Measurements from ENCODE around the gene FMNL2.

Gene FMNL2

GRCh38 chr2:152674334-152674733 lies 339.4 kb downstream of the FMNL2 start:
- DNase-seq = no peak

GRCh38 chr2:152676461-152676860 lies 341.5 kb downstream of the FMNL2 start:
- DNase-seq = no peak

GRCh38 chr2:152678808-152679207 lies 343.8 kb downstream of the FMNL2 start:
- no peak for DNase-seq

- DNase-seq = no peak
Measured at GRCh38 chr2:152682663-152683062, 347.7 kb downstream of the FMNL2 start.

GRCh38 chr2:152683400-152683799 lies 348.4 kb downstream of the FMNL2 start:
- DNase-seq = no peak

- no peak for DNase-seq
Measured at GRCh38 chr2:152686321-152686720, 351.3 kb downstream of the FMNL2 start.

- DNase-seq = no peak
Measured at GRCh38 chr2:152693033-152693432, 358.1 kb downstream of the FMNL2 start.

GRCh38 chr2:152694161-152694661 lies 359.2 kb downstream of the FMNL2 start:
- DNase-seq = peak; percentile 89

- DNase-seq = no peak
Measured at GRCh38 chr2:152695763-152696162, 360.8 kb downstream of the FMNL2 start.

GRCh38 chr2:152696476-152696875 lies 361.5 kb downstream of the FMNL2 start:
- no peak for DNase-seq

Data from suppressor macrophage treated with lipopolysaccharide for 4 hours (primary cell).